GM12892 (cell line): ENCODE data around the gene SYNCRIP.
"Not testable (repeated sequence)": the region's sequence is repeated elsewhere in the genome, so short reads cannot be mapped to it uniquely, and the experiment has no call there.

ENCODE experiments used
- DNase-seq: peaks from one replicate; pipeline ENCODE4 v3.0.0; 2011; ENCODE audit not compliant: insufficient read length
- FAIRE-seq: peaks from 2 replicates; lab custom pipeline; 2011; peaks lifted over from hg19 to GRCh38; lab: Jason Lieb, UNC
- POLR2A ChIP-seq: IDR thresholded peaks from 2 replicates; pipeline ENCODE4 v1.6.1; 2011; ENCODE audit warnings: low read depth, low read length, control low read depth
- POLR2AphosphoS5 ChIP-seq: IDR thresholded peaks from 2 replicates; pipeline ENCODE4 v1.6.1; 2011; ENCODE audit warnings: low read depth, low read length, control low read depth
- TAF1 ChIP-seq: IDR thresholded peaks from 2 replicates; pipeline ENCODE4 v1.6.1; 2011; ENCODE audit warnings: low read depth, mild to moderate bottlenecking, control low read depth, low read length, borderline replicate concordance

Gene SYNCRIP

GRCh38 chr6:85585741-85586140 is 56.9 kb downstream of the SYNCRIP start:
- FAIRE-seq (no peak), DNase-seq (no peak)
- TF ChIP-seq TAF1 (no peak), POLR2A (no peak), POLR2AphosphoS5 (no peak)

GRCh38 chr6:85582832-85583231 is 59.9 kb downstream of the SYNCRIP start:
- not testable (repeated sequence) for FAIRE-seq, DNase-seq

- DNase-seq = no peak
- no peak for FAIRE-seq
- no peak for TF ChIP-seq POLR2A
- TF ChIP-seq POLR2AphosphoS5 = no peak
- TF ChIP-seq TAF1 = no peak
Observed at GRCh38 chr6:85581572-85581971, 61.1 kb downstream of the SYNCRIP start.

GRCh38 chr6:85580878-85581267 is 61.8 kb downstream of the SYNCRIP start:
- peak; percentile 14 for FAIRE-seq
- TF ChIP-seq POLR2AphosphoS5 = no peak
- TF ChIP-seq TAF1 = no peak
- no peak for TF ChIP-seq POLR2A
- no peak for DNase-seq

- FAIRE-seq (no peak), DNase-seq (no peak)
- no peak for TF ChIP-seq POLR2AphosphoS5
- TF ChIP-seq POLR2A = no peak
- TF ChIP-seq TAF1 = no peak
Observed at GRCh38 chr6:85580118-85580877, 62.4 kb downstream of the SYNCRIP start.

- no peak for TF ChIP-seq POLR2A
- TF ChIP-seq POLR2AphosphoS5 = no peak
- no peak for TF ChIP-seq TAF1
- DNase-seq = no peak
- no peak for FAIRE-seq
Observed at GRCh38 chr6:85579581-85579980, 63.1 kb downstream of the SYNCRIP start.

GRCh38 chr6:85576476-85576875 is 66.2 kb downstream of the SYNCRIP start:
- FAIRE-seq = no peak
- TF ChIP-seq POLR2A = no peak
- TF ChIP-seq POLR2AphosphoS5 = no peak
- TF ChIP-seq TAF1 = no peak
- DNase-seq = no peak

GRCh38 chr6:85574932-85575598 is 67.6 kb downstream of the SYNCRIP start:
- DNase-seq = no peak
- no peak for FAIRE-seq
- TF ChIP-seq TAF1 (no peak), POLR2A (no peak), POLR2AphosphoS5 (no peak)

GRCh38 chr6:85569323-85569722 is 73.4 kb downstream of the SYNCRIP start:
- DNase-seq (no peak), FAIRE-seq (no peak)
- TF ChIP-seq POLR2AphosphoS5 = no peak
- TF ChIP-seq TAF1 = no peak
- TF ChIP-seq POLR2A = no peak

- no peak for DNase-seq
- TF ChIP-seq TAF1 (no peak), POLR2A (no peak), POLR2AphosphoS5 (no peak)
- no peak for FAIRE-seq
Observed at GRCh38 chr6:85568411-85568810, 74.3 kb downstream of the SYNCRIP start.

GRCh38 chr6:85565736-85566135 is 77.0 kb downstream of the SYNCRIP start:
- FAIRE-seq (no peak), DNase-seq (no peak)
- no peak for TF ChIP-seq POLR2A

- not testable (repeated sequence) for DNase-seq, FAIRE-seq
Observed at GRCh38 chr6:85564223-85564622, 78.5 kb downstream of the SYNCRIP start.
